ENCODE results near the gene TRPM8. TPM values are rescaled to one million over a fixed set of nuclear protein-coding genes. Genes with fewer than 3 reads are reported as not detected.

The TRPM8 gene
- total and polyA plus RNA-seq, 2 of the 8 experiments (the other 6 are each of a cell fraction or from before 2014, with no cell fraction given): 0.18 to 0.54 TPM

DNA sequence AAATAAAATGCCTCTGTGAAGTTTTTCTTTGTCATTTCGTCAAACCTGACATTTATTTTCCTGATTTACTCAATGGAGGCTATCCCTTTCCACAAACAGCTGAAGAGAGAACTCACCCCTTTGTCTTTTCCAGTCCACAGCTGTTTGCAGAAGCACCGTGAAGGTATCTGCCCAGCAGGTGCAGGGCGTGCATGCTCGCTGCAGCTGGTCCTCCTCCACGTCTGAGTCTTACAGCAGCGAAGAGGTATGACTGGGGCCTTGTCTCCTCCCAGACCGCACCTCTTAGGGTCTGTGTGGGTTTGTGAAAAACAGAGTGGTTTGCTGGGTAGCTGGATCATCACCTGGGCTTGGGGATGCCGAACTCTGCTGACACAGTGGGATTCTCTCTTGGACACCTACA lies 143.1 kb downstream of the TRPM8 start:
- DNase-seq (ENCODE audit: low read depth in 1 of 2, low spot score in 2 of 2): no peak
- H2BK15ac ChIP-seq (ENCODE audit: low read length): no peak overlapping the region
- H4K8ac ChIP-seq (ENCODE audit: extremely low read depth, insufficient read depth, low read length): no peak overlapping the region
- H3K23ac ChIP-seq (ENCODE audit: insufficient read length): no peak overlapping the region
- H3K4ac ChIP-seq (replicated peaks; ENCODE audit: insufficient read length, low read depth, low read length): no peak overlapping the region
- no peak overlapping the region for H2BK5ac ChIP-seq (ENCODE audit: low read depth, low read length)
- no peaks in the 10 kb centered on the region for H3K36me3 ChIP-seq (ENCODE audit: control insufficient read depth in 2 of 4, insufficient read depth in 4 of 4, low read length in 3 of 4)
- no peak for FAIRE-seq
- no peaks in the 10 kb centered on the region; the same call in 1 of the 2 replicates for H3K23me2 ChIP-seq (ENCODE audit: low read depth, low read length)
- peaks cover 0 to 2% (median 0%) of the 10 kb centered on the region in 4 experiments; a peak in 1 of 7 replicates for H3K4me1 ChIP-seq (replicated peaks in 1 of 4; ENCODE audit: control insufficient read depth in 3 of 4, insufficient read depth in 4 of 4, low read length in 3 of 4)
- H3K4me3 ChIP-seq (ENCODE audit: extremely low read depth in 1 of 4, insufficient read depth in 2 of 4, low read depth in 3 of 4, low read length in 4 of 4): no peak overlapping the region
- no peaks in the 10 kb centered on the region for H3K9me3 ChIP-seq (ENCODE audit: insufficient read depth in 2 of 2, low read depth in 1 of 2, low read length in 1 of 2)
- H2AFZ ChIP-seq (ENCODE audit: low read length): no peak overlapping the region; the same call in 1 of the 2 replicates
- H3K18ac ChIP-seq (ENCODE audit: extremely low read depth, low read length): no peak overlapping the region
- CTCF ChIA-PET (ENCODE audit: partially characterized antibody): no interaction called here
- H4K5ac ChIP-seq (ENCODE audit: insufficient read length, low read depth, low read length): no peak overlapping the region
- H2AK5ac ChIP-seq (ENCODE audit: low read depth, low read length): no peak overlapping the region
- TF ChIP-seq POU5F1 (IDR thresholded peaks at IDR 0.05; ENCODE audit: low read depth, low read length): no peak
- TF ChIP-seq, protein P1, sequence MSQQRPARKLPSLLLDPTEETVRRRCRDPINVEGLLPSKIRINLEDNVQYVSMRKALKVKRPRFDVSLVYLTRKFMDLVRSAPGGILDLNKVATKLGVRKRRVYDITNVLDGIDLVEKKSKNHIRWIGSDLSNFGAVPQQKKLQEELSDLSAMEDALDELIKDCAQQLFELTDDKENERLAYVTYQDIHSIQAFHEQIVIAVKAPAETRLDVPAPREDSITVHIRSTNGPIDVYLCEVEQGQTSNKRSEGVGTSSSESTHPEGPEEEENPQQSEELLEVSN (IDR thresholded peaks at IDR 0.05): no peak
- no peak for TF ChIP-seq EP300 (IDR thresholded peaks at IDR 0.05; ENCODE audit: borderline replicate concordance in 1 of 2, low read depth in 2 of 2, low read length in 2 of 2)
- POLR2A ChIA-PET (ENCODE audit: partially characterized antibody): no interaction called here
- no peak overlapping the region for H4K91ac ChIP-seq (replicated peaks; ENCODE audit: insufficient read length, low read length)
- H3K79me2 ChIP-seq (ENCODE audit: control insufficient read depth in 1 of 2, insufficient read depth in 2 of 2, low read length in 2 of 2): no peaks in the 10 kb centered on the region
- no peak overlapping the region for H2BK20ac ChIP-seq (ENCODE audit: low read length)
- no peaks in the 10 kb centered on the region for H3K27me3 ChIP-seq (replicated peaks in 1 of 4; ENCODE audit: control insufficient read depth in 3 of 4, extremely low read depth in 1 of 4, insufficient read depth in 3 of 4, low read length in 3 of 4)
- no peaks in the 10 kb centered on the region for H4K20me1 ChIP-seq (replicated peaks in 1 of 2; ENCODE audit: control insufficient read depth in 1 of 2, insufficient read depth in 2 of 2, low read length in 2 of 2)
- no peak overlapping the region for H2BK12ac ChIP-seq (ENCODE audit: low read depth, low read length)
- WGBS, 2 experiments (ENCODE audit: extremely low coverage in 1 of 2, insufficient coverage in 1 of 2, insufficient read length in 1 of 2, insufficient replicate concordance in 2 of 2, low coverage in 1 of 2, low lambda C conversion rate in 2 of 2, missing lambda C conversion rate in 1 of 2): 90% methylated on average over 8 of the region's 8 CpGs; no CpG with 5 or more reads in 1 of the 2 experiments
- no peak overlapping the region for H2BK120ac ChIP-seq (replicated peaks; ENCODE audit: low read depth, low read length)
- no peak overlapping the region for H3K14ac ChIP-seq (ENCODE audit: insufficient read length)
- no peak overlapping the region for H3K27ac ChIP-seq (ENCODE audit: low read depth, low read length)
- H3K56ac ChIP-seq (replicated peaks; ENCODE audit: insufficient read length, low read depth, low read length): no peak overlapping the region
- no peaks in the 10 kb centered on the region for H3K79me1 ChIP-seq (ENCODE audit: low read depth, low read length)
- no peak overlapping the region for H3K4me2 ChIP-seq (ENCODE audit: insufficient read depth in 1 of 2, low read depth in 2 of 2, low read length in 2 of 2)
- no peak overlapping the region for H3K9ac ChIP-seq (replicated peaks in 1 of 4; ENCODE audit: extremely low read depth in 1 of 4, low read depth in 3 of 4, low read length in 3 of 4)
